ENCODE measurements around the gene MEAK7. TPM values are rescaled to one million over a fixed set of nuclear protein-coding genes. Genes with fewer than 3 reads are reported as not detected.

The MEAK7 gene
- total RNA-seq, 6 experiments from 2014 or later: 45.6 to 57.3 (median 50.8) TPM

- no peak for TF ChIP-seq CTCF (IDR thresholded peaks at IDR 0.05)
- Mint-ChIP-seq H3K36me3 (ENCODE audit: low read depth) (no peaks in the 10 kb centered on the region), H3K9me3 (no peaks in the 10 kb centered on the region), H3K4me3 (no peak overlapping the region), H3K27ac (no peak overlapping the region), H3K4me1 (ENCODE audit: low read depth) (peaks cover 19% of the 10 kb centered on the region), H3K27me3 (ENCODE audit: insufficient read depth) (no peaks in the 10 kb centered on the region; the same call in 1 of the 2 replicates)
- no peak for DNase-seq
Measured at GRCh38 chr16:84537491-84538151, 33.2 kb upstream of the MEAK7 start.

GRCh38 chr16:84535851-84536250, 31.4 kb upstream of the MEAK7 start:
- Mint-ChIP-seq H3K36me3 (ENCODE audit: low read depth) (no peaks in the 10 kb centered on the region), H3K9me3 (no peaks in the 10 kb centered on the region), H3K4me3 (no peak overlapping the region), H3K4me1 (ENCODE audit: low read depth) (peaks cover 24% of the 10 kb centered on the region), H3K27me3 (ENCODE audit: insufficient read depth) (no peaks in the 10 kb centered on the region; the same call in none of the 2 replicates), H3K27ac (no peak overlapping the region)
- TF ChIP-seq CTCF (IDR thresholded peaks at IDR 0.05): no peak
- no peak for DNase-seq

GRCh38 chr16:84535408-84535807, 30.9 kb upstream of the MEAK7 start:
- H3K27me3 Mint-ChIP-seq (ENCODE audit: insufficient read depth): no peaks in the 10 kb centered on the region; the same call in none of the 2 replicates
- TF ChIP-seq CTCF (IDR thresholded peaks at IDR 0.05): no peak
- no peak overlapping the region for H3K4me3 Mint-ChIP-seq
- H3K27ac Mint-ChIP-seq: no peak overlapping the region
- H3K9me3 Mint-ChIP-seq: peaks cover 2% of the 10 kb centered on the region
- no peak for DNase-seq
- H3K4me1 Mint-ChIP-seq (ENCODE audit: low read depth): peaks cover 27% of the 10 kb centered on the region
- H3K36me3 Mint-ChIP-seq (ENCODE audit: low read depth): peaks cover 2% of the 10 kb centered on the region

GRCh38 chr16:84534815-84535214, 30.4 kb upstream of the MEAK7 start:
- H3K4me1 Mint-ChIP-seq (ENCODE audit: low read depth): peaks cover 29% of the 10 kb centered on the region
- peaks cover 2% of the 10 kb centered on the region for H3K27me3 Mint-ChIP-seq (ENCODE audit: insufficient read depth)
- DNase-seq: no peak
- H3K4me3 Mint-ChIP-seq: no peak overlapping the region
- no peak for TF ChIP-seq CTCF (IDR thresholded peaks at IDR 0.05)
- H3K36me3 Mint-ChIP-seq (ENCODE audit: low read depth): peaks cover 8% of the 10 kb centered on the region
- peaks cover 8% of the 10 kb centered on the region for H3K9me3 Mint-ChIP-seq
- no peak overlapping the region for H3K27ac Mint-ChIP-seq

GRCh38 chr16:84532855-84533486, 28.5 kb upstream of the MEAK7 start:
- no peak for DNase-seq
- peaks cover 18% of the 10 kb centered on the region for H3K9me3 Mint-ChIP-seq
- peaks cover 30% of the 10 kb centered on the region for H3K4me1 Mint-ChIP-seq (ENCODE audit: low read depth)
- H3K36me3 Mint-ChIP-seq (ENCODE audit: low read depth): peaks cover 17% of the 10 kb centered on the region
- H3K4me3 Mint-ChIP-seq: peak overlapping the region; percentile 63
- peak overlapping the region; percentile 89 for H3K27ac Mint-ChIP-seq
- TF ChIP-seq CTCF (IDR thresholded peaks at IDR 0.05): no peak
- peaks cover 2% of the 10 kb centered on the region for H3K27me3 Mint-ChIP-seq (ENCODE audit: insufficient read depth)
